ENCODE measurements around the gene DDRGK1. TPM values are rescaled to one million over a fixed set of nuclear protein-coding genes. Genes with fewer than 3 reads are reported as not detected.
A peak's percentile ranks its signal among the peaks of the same experiment; 100 is the strongest.

DDRGK1 gene
- total RNA-seq, 1 donor from 2014 or later, result 18.0 TPM

DNA sequence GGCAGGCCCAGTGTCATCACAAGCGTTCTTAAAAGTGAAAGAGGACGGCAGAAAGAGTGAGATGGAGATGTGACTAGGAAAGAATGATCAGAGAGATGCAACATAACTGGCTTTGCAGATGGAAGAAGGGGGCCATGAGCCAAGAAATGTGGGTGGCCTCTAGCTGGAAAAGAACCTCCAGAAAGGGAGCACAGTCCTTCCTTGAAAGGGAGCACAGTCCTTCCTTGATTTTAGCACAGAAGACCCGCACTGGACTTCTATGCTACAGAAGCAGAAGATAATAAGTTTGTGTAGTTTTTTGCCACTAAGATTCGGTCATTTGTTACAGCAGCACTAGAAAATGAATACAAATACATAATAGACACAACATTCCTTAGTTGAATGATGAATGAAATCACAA is 24.2 kb downstream of the DDRGK1 start:
- H3K36me3 ChIP-seq, result peaks cover 0 to 3% of the 10 kb centered on the region in 2 donors
- intact Hi-C loops (cut with DNase I), result no loop called here
- no peak for DNase-seq (ENCODE audit: low spot score in 2 of 2)
- H3K4me1 ChIP-seq, result no peaks in the 10 kb centered on the region
- no peak overlapping the region for H3K27ac ChIP-seq
- TF ChIP-seq, protein P1, sequence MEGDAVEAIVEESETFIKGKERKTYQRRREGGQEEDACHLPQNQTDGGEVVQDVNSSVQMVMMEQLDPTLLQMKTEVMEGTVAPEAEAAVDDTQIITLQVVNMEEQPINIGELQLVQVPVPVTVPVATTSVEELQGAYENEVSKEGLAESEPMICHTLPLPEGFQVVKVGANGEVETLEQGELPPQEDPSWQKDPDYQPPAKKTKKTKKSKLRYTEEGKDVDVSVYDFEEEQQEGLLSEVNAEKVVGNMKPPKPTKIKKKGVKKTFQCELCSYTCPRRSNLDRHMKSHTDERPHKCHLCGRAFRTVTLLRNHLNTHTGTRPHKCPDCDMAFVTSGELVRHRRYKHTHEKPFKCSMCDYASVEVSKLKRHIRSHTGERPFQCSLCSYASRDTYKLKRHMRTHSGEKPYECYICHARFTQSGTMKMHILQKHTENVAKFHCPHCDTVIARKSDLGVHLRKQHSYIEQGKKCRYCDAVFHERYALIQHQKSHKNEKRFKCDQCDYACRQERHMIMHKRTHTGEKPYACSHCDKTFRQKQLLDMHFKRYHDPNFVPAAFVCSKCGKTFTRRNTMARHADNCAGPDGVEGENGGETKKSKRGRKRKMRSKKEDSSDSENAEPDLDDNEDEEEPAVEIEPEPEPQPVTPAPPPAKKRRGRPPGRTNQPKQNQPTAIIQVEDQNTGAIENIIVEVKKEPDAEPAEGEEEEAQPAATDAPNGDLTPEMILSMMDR (IDR thresholded peaks at IDR 0.05), result no peak
- H3K9me3 ChIP-seq, result no peaks in the 10 kb centered on the region
- no peaks in the 10 kb centered on the region for H3K27me3 ChIP-seq
- no peak overlapping the region for H3K4me3 ChIP-seq

DNA sequence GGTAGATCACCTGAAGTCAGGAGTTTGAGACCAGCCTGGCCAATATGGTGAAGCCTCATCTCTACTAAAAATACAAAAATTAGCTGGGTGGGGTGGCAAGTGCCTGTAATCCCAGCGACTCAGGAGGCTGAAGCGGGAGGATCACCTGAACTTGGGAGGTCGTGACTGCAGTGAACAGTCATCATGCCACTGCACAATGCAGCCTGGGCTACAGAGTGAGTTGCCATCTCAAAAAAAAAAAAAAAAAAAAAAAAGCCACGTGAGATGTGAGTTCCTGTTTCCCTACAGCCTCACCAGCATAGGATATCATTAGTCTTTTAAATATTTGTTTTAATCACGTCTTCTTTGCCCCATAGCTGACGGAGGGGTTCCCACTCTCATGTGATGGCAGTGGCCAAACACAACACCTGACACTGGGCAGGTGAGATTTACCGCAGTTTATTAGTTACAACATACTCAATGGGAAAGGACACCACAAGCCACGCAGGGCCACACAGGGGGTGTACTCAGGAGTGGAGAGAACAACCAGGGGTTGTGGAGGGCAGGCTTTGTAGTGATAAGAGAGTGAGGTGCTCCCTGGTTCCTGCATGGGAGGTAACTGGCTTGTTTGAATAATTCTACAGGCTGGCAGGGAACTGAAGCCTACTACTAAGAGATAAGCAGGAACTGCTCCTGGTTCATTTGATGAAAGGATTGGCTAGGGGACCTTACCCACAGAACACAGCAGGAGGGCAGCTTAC is 26.6 kb downstream of the DDRGK1 start:
- TF ChIP-seq, protein P1 (IDR thresholded peaks at IDR 0.05), result no peak
- H3K9me3 ChIP-seq, result no peaks in the 10 kb centered on the region
- H3K4me1 ChIP-seq, result no peaks in the 10 kb centered on the region
- DNase-seq (ENCODE audit: low spot score in 2 of 2), result no peak
- H3K36me3 ChIP-seq, result no peaks in the 10 kb centered on the region
- no peak overlapping the region for H3K27ac ChIP-seq
- H3K4me3 ChIP-seq, result no peak overlapping the region
- H3K27me3 ChIP-seq, result no peaks in the 10 kb centered on the region
- intact Hi-C loops (cut with DNase I), result loop anchor here (10.0 kb wide), 3 partner anchors 227 to 653 kb away; partner anchors contain the start of genes DNAAF9 and PTPRA

DNA sequence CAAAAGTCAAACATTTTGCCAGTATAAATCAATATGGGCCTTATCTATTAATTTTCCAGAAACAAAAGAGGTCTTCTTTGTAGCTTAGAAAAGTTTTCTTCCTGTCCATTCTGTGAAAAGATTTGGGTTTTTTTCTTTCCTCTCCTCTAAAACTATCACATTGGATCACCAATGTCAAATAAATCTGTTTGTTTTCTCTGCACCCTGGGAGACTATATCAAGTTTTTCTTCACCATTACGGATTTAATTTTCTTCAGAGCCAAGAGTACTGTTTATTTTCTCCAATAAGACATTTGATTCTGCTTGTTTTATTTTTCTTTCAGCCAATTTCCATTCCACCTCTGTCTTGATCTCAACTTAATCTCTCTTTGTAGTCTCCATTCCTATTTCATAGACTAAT is 29.2 kb downstream of the DDRGK1 start:
- Histone ChIP-seq H3K4me1 (peaks cover 0 to 4% of the 10 kb centered on the region in 2 donors), H3K27ac (no peak overlapping the region), H3K36me3 (no peaks in the 10 kb centered on the region), H3K4me3 (peak overlapping the region; percentile 85 to 88), H3K9me3 (no peaks in the 10 kb centered on the region), H3K27me3 (no peaks in the 10 kb centered on the region)
- intact Hi-C loops (cut with DNase I), result loop anchor here (10.0 kb wide), 3 partner anchors 230 to 650 kb away; partner anchors contain the start of genes DNAAF9 and PTPRA
- no peak for DNase-seq (ENCODE audit: low spot score in 2 of 2)
- TF ChIP-seq, protein P1 (IDR thresholded peaks at IDR 0.05), result no peak

DNA sequence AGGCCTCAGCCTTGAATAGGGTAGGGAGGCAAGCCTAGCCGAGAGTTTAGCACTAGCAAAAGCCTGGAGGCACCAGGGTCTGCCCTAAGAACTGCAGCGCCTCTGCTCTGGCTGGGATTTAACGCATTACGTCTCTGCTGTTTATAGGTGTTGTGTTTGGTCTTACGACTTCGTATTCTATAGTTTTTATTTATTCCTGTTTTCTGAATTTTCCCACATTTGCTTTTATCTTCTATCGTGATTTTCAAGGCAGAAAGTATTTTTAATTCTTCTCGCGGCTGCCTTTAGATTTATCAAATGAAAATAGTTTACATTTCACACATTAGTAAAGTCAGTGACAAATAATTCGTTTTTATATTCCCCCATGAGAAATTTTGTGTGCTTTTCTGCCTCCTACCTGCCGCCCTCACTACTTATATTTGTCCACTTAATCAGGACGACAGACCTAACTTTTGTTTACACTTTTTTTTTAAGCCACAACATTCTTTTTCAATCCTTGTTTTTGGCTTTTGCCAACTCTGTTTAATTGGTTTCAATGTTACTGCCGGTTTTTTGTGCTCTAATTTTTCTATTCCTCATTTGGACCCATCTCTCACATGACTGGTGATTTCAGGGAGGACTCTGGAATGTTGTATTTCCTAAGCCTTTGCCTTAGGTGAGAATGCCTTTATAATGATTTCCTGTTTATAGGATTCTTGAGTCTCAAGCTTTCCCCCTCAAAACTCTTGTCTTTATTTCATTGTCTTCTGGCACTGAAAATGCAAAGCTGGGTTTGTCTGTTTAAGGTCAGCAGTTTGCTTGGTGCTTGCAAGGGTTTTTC is 29.8 kb downstream of the DDRGK1 start:
- Histone ChIP-seq H3K36me3 (no peaks in the 10 kb centered on the region), H3K4me1 (peaks cover 0 to 4% of the 10 kb centered on the region in 2 donors), H3K9me3 (no peaks in the 10 kb centered on the region), H3K27ac (peak overlapping the region; percentile 77 to 78), H3K27me3 (no peaks in the 10 kb centered on the region), H3K4me3 (peak overlapping the region; percentile 85 to 88)
- no peak for DNase-seq (ENCODE audit: low spot score in 2 of 2)
- intact Hi-C loops (cut with DNase I), result loop anchor here (5.0 to 10.0 kb wide), 5 partner anchors 127 to 650 kb away; partner anchors contain the start of genes ATRN, DNAAF9, MRPS26 and PTPRA
- TF ChIP-seq, protein P1 (IDR thresholded peaks at IDR 0.05), result no peak

DNA sequence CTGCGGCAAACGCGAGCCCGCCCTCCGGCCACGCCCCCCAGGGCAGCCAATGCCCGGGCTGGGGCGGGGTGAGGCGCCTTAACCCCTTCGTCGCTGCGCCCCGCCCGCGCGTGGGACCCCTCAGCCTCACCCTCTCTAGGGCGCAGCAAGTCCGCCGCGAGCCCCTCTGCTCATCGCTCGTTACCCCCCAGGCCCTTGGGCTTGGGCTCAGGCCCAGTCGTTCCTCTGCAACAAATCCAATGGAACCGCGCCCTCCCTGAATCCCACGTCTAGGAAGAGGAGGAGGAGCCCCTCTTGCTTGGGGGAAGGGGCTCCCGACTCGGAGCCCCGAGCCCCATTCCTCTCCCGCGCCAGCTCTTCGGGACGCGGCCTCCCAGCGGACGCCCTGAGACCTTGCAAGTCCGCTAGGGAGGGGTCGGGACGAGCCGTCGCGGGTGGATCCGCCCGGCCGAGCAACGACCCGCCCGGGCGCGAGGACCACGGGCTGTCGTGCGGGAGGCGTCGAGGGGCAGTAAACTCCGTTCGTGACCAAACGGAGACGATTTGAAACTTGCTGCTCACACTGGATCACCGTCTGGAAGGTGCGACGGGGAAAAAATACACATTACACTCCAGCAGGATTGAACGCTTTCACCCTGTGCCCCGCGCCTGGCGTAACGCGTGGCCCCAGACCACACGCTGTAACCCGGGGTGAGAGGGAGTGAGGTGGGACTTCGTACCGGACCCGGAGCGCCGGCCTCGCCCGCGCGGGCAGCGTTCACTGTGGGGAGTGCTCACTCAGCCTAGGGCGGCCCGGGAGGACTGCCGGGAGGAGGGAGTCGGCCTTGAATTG is 30.7 kb downstream of the DDRGK1 start:
- peak in 1 of 2 donors; percentile 93 for DNase-seq (ENCODE audit: low spot score in 2 of 2)
- no peaks in the 10 kb centered on the region for H3K27me3 ChIP-seq
- H3K4me1 ChIP-seq, result peaks cover 0 to 4% of the 10 kb centered on the region in 2 donors
- H3K27ac ChIP-seq, result peak overlapping the region; percentile 77 to 78
- intact Hi-C loops (cut with DNase I), result loop anchor here (1.0 to 10.0 kb wide), 7 partner anchors 15 to 649 kb away; partner anchors contain the start of genes ATRN, DDRGK1, DNAAF9 and FASTKD5
- H3K36me3 ChIP-seq, result no peaks in the 10 kb centered on the region
- peak overlapping the region; percentile 85 to 88 for H3K4me3 ChIP-seq
- H3K9me3 ChIP-seq, result no peaks in the 10 kb centered on the region
- TF ChIP-seq, protein P1 (IDR thresholded peaks at IDR 0.05), result peak; percentile 15 to 24 (median 23)
